Upper lobe of left lung (tissue), 6 donors: ENCODE data around the gene NECTIN2. TPM values are rescaled to one million over a fixed set of nuclear protein-coding genes. Genes with fewer than 3 reads are reported as not detected.

Experiments used
- ATAC-seq, 2 donors: fragments of 200-7000 bp; cut with Tn5 transposase; one replicate each; pipeline ENCODE4 v1.9.1; 2022; ENCODE audit warnings: mild to moderate bottlenecking in 2 of 2, moderate library complexity in 2 of 2; ENCODE audit not compliant: low FRiP score in 2 of 2
- DNase-seq, 2 donors: peaks; one replicate each; pipeline ENCODE4 v3.0.0-alpha.2; 2019 to 2020
- H3K27ac ChIP-seq, 4 donors: fragments of 200-600 bp; sonication (generic); one replicate each; pipeline ENCODE4 v1.5.1; 2016 to 2019
- H3K27me3 ChIP-seq, 4 donors: fragments of 200-600 bp; sonication (generic); one replicate each; pipeline ENCODE4 v1.5.1; 2017 to 2019
- H3K36me3 ChIP-seq, 4 donors: fragments of 200-600 bp; sonication (generic); one replicate each; pipeline ENCODE4 v1.5.1; 2016 to 2019
- H3K4me1 ChIP-seq, 4 donors: fragments of 200-600 bp; sonication (generic); one replicate each; pipeline ENCODE4 v1.5.1; 2018 to 2019
- H3K4me3 ChIP-seq, 4 donors: fragments of 200-600 bp; sonication (generic); one replicate each; pipeline ENCODE4 v1.5.1; 2017 to 2019; ENCODE audit warnings: mild to moderate bottlenecking in 2 of 4, moderate library complexity in 1 of 4
- H3K9me3 ChIP-seq, 4 donors: fragments of 200-600 bp; sonication (generic); one replicate each; pipeline ENCODE4 v1.5.1; 2018 to 2019
- EP300 ChIP-seq, 4 donors: sonication (generic); formaldehyde crosslinking; IDR thresholded peaks; one replicate each; pipeline ENCODE4 v1.5.1; 2017; ENCODE audit warnings: antibody characterized with exemption in 4 of 4, control low read depth in 2 of 4
- POLR2A ChIP-seq, 4 donors: fragments of 450-650 bp; IDR thresholded peaks; one replicate each; pipeline ENCODE4 v1.5.1; 2016 to 2017; ENCODE audit warnings: antibody characterized with exemption in 4 of 4, mild to moderate bottlenecking in 2 of 4
- POLR2AphosphoS5 ChIP-seq, 2 donors: sonication (generic); formaldehyde crosslinking; IDR thresholded peaks; one replicate each; pipeline ENCODE4 v1.5.1; 2017; ENCODE audit warnings: antibody characterized with exemption in 2 of 2
- WGBS, 2 donors: methylation state at CpG; one replicate each; pipeline ENCODE4 v1.1.5; 2017 to 2018; 5-methylcytosine and 5-hydroxymethylcytosine counted together
- total RNA-seq, 6 donors: library from RNA; depleted of rRNA in 4 of 6; stranded (reverse); fragments of >200 nt in 4 of 6; gene quantifications; one replicate each; pipeline versions ENCODE4 v1.1.0 to v1.2.1, GENCODE V29; 2016 to 2021
- TF ChIP-seq, protein P1 (sequence below), 6 experiments: fragments of 450-650 bp in 4 of 6; fragments of 200-600 bp in 2 of 6; sonication (generic) in 2 of 6; IDR thresholded peaks; one replicate each; pipeline ENCODE4 v1.5.1; 2016 to 2019; ENCODE audit warnings: antibody characterized with exemption in 6 of 6
- donor health status: DM: no; HTN: no; CAD: no; lungs with moderate emphysema.
- donor health status: DM: no; HTN: yes; CAD: no; lungs with severe emphysema.

The NECTIN2 gene
- 100 to 1,000 TPM in 4 of 6 donors, 10 to 100 TPM in 2; 52.2 to 152 (median 109) TPM for total RNA-seq

- Histone ChIP-seq H3K9me3 (no peaks in the 10 kb centered on the region), H3K4me1 (peaks cover 35 to 63% (median 43%) of the 10 kb centered on the region in 4 donors), H3K36me3 (no peaks in the 10 kb centered on the region), H3K27me3 (no peaks in the 10 kb centered on the region), H3K27ac (peak within 1 kb of the TSS; percentile 96 to 100 (median 98)), H3K4me3 (peak within 1 kb of the TSS; percentile 86 to 89 (median 88))
- ATAC-seq (peak; percentile 93 to 97), DNase-seq (peak; percentile 98 to 99)
- 0% methylated on average over 41 to 42 of the region's 67 CpGs for WGBS, 2 donors
- TF ChIP-seq, protein P1, sequence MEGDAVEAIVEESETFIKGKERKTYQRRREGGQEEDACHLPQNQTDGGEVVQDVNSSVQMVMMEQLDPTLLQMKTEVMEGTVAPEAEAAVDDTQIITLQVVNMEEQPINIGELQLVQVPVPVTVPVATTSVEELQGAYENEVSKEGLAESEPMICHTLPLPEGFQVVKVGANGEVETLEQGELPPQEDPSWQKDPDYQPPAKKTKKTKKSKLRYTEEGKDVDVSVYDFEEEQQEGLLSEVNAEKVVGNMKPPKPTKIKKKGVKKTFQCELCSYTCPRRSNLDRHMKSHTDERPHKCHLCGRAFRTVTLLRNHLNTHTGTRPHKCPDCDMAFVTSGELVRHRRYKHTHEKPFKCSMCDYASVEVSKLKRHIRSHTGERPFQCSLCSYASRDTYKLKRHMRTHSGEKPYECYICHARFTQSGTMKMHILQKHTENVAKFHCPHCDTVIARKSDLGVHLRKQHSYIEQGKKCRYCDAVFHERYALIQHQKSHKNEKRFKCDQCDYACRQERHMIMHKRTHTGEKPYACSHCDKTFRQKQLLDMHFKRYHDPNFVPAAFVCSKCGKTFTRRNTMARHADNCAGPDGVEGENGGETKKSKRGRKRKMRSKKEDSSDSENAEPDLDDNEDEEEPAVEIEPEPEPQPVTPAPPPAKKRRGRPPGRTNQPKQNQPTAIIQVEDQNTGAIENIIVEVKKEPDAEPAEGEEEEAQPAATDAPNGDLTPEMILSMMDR (IDR thresholded peaks at IDR 0.05) = peak; percentile 58 to 90 (median 80)
- TF ChIP-seq POLR2A (IDR thresholded peaks at IDR 0.05) (peak; percentile 13 to 94 (median 90)), EP300 (IDR thresholded peaks at IDR 0.05) (no peak), POLR2AphosphoS5 (IDR thresholded peaks at IDR 0.05) (peak; percentile 89 to 94)
Observed at GRCh38 chr19:44845612-44846454, at the start of gene NECTIN2. Gene NECTIN2 (plus strand): TSS chr19:44846297. CDS start chr19:44846526, 229 bp downstream.

- ATAC-seq = no peak
- H3K36me3 ChIP-seq = no peaks in the 10 kb centered on the region
- DNase-seq = no peak
- H3K4me1 ChIP-seq = peaks cover 12 to 19% (median 15%) of the 10 kb centered on the region in 4 donors
- H3K4me3 ChIP-seq = no peak overlapping the region
- TF ChIP-seq EP300 (IDR thresholded peaks at IDR 0.05) = no peak
- no peak for TF ChIP-seq POLR2AphosphoS5 (IDR thresholded peaks at IDR 0.05)
- TF ChIP-seq, protein P1 (IDR thresholded peaks at IDR 0.05) = no peak
- no peak for TF ChIP-seq POLR2A (IDR thresholded peaks at IDR 0.05)
- WGBS, 2 donors = 18 to 33% methylated on average over 12 of the region's 12 CpGs
- peak overlapping the region; percentile 45 to 83 (median 77) for H3K27ac ChIP-seq
- H3K9me3 ChIP-seq = no peaks in the 10 kb centered on the region
- no peaks in the 10 kb centered on the region for H3K27me3 ChIP-seq
Observed at GRCh38 chr19:44796701-44797115, 49.4 kb upstream of the NECTIN2 start.

GRCh38 chr19:44799627-44800346, 46.3 kb upstream of the NECTIN2 start:
- Histone ChIP-seq H3K4me1 (peaks cover 12 to 19% (median 13%) of the 10 kb centered on the region in 4 donors), H3K9me3 (no peaks in the 10 kb centered on the region), H3K27me3 (no peaks in the 10 kb centered on the region), H3K27ac (peak overlapping the region in 3 of 4 donors; percentile 2 to 41 (median 12)), H3K4me3 (no peak overlapping the region), H3K36me3 (no peaks in the 10 kb centered on the region)
- ATAC-seq (no peak), DNase-seq (no peak)
- WGBS, 2 donors = 70 to 71% methylated on average over 7 to 10 of the region's 10 CpGs
- no peak for TF ChIP-seq POLR2AphosphoS5 (IDR thresholded peaks at IDR 0.05)
- TF ChIP-seq, protein P1 (IDR thresholded peaks at IDR 0.05) = no peak
- no peak for TF ChIP-seq EP300 (IDR thresholded peaks at IDR 0.05)
- no peak for TF ChIP-seq POLR2A (IDR thresholded peaks at IDR 0.05)

GRCh38 chr19:44800461-44800860, 45.6 kb upstream of the NECTIN2 start:
- peak; percentile 93 to 96 for ATAC-seq
- peaks cover 12 to 19% (median 13%) of the 10 kb centered on the region in 4 donors for H3K4me1 ChIP-seq
- no peaks in the 10 kb centered on the region for H3K9me3 ChIP-seq
- no peaks in the 10 kb centered on the region for H3K27me3 ChIP-seq
- H3K27ac ChIP-seq = peak overlapping the region in 3 of 4 donors; percentile 2 to 41 (median 12)
- WGBS, 2 donors = 0 to 13% methylated on average over 1 to 3 of the region's 3 CpGs
- no peak for TF ChIP-seq POLR2A (IDR thresholded peaks at IDR 0.05)
- no peak for TF ChIP-seq EP300 (IDR thresholded peaks at IDR 0.05)
- no peak for TF ChIP-seq POLR2AphosphoS5 (IDR thresholded peaks at IDR 0.05)
- TF ChIP-seq, protein P1 (IDR thresholded peaks at IDR 0.05) = peak; percentile 90 to 98 (median 96)
- no peak overlapping the region for H3K4me3 ChIP-seq
- H3K36me3 ChIP-seq = no peaks in the 10 kb centered on the region
- DNase-seq = peak; percentile 88 to 90
